ENCODE results near the gene CHCHD10.
A peak's percentile ranks its signal among the peaks of the same experiment; 100 is the strongest.

The CHCHD10 gene

GRCh38 chr22:23767673-23768548, at the start of gene CHCHD10:
Gene CHCHD10, minus strand, starts transcription at chr22:23767972. Its CDS starts 98 bp downstream, at chr22:23767874.
- peak; percentile 70 for DNase-seq

- no peak for DNase-seq
Measured at GRCh38 chr22:23817146-23817545, 49.4 kb upstream of the CHCHD10 start.

- DNase-seq: no peak
Measured at GRCh38 chr22:23816156-23816976, 48.6 kb upstream of the CHCHD10 start.

GRCh38 chr22:23815541-23816155, 47.9 kb upstream of the CHCHD10 start:
- DNase-seq: no peak

GRCh38 chr22:23812378-23812777, 44.6 kb upstream of the CHCHD10 start:
- no peak for DNase-seq

- no peak for DNase-seq
Measured at GRCh38 chr22:23806837-23807236, 39.1 kb upstream of the CHCHD10 start.

- no peak for DNase-seq
Measured at GRCh38 chr22:23804781-23805291, 37.1 kb upstream of the CHCHD10 start.

GRCh38 chr22:23803001-23803819, 35.4 kb upstream of the CHCHD10 start:
- no peak for DNase-seq

- DNase-seq: no peak
Measured at GRCh38 chr22:23801886-23802377, 34.2 kb upstream of the CHCHD10 start.

GRCh38 chr22:23801238-23801821, 33.6 kb upstream of the CHCHD10 start:
- DNase-seq: no peak

- no peak for DNase-seq
Measured at GRCh38 chr22:23800297-23801237, 32.8 kb upstream of the CHCHD10 start.

GRCh38 chr22:23796461-23796860, 28.7 kb upstream of the CHCHD10 start:
- no peak for DNase-seq

- DNase-seq: no peak
Measured at GRCh38 chr22:23793326-23793725, 25.6 kb upstream of the CHCHD10 start.

- no peak for DNase-seq
Measured at GRCh38 chr22:23791738-23792645, 24.2 kb upstream of the CHCHD10 start.

- peak; percentile 15 for DNase-seq
Measured at GRCh38 chr22:23790819-23791737, 23.3 kb upstream of the CHCHD10 start.

- no peak for DNase-seq
Measured at GRCh38 chr22:23789638-23790037, 21.9 kb upstream of the CHCHD10 start.

- DNase-seq: peak; percentile 56
Measured at GRCh38 chr22:23789121-23789520, 21.3 kb upstream of the CHCHD10 start.

GRCh38 chr22:23787910-23788309, 20.1 kb upstream of the CHCHD10 start:
- DNase-seq: no peak

Measured in NCI-H2171 treated with DMSO at 0.1 percent for 48 hours (cell line).